Activated CD4-positive, CD25-positive, alpha-beta regulatory T cell (primary cell): ENCODE measurements around the gene HDAC10.

ENCODE experiments used
- DNase-seq, 4 experiments: peaks; one replicate each; lab custom pipeline; 2025; lab: John Stamatoyannopoulos, UW

HDAC10 gene

GRCh38 chr22:50250555-50251476 is at the start of gene HDAC10:
Gene HDAC10 (minus strand): TSS chr22:50251265. CDS start chr22:50251032, 233 bp downstream.
- peak; percentile 64 to 68 (median 66) for DNase-seq

GRCh38 chr22:50300620-50301257 is 49.7 kb upstream of the HDAC10 start:
- no peak for DNase-seq

GRCh38 chr22:50299785-50300619 is 48.9 kb upstream of the HDAC10 start:
- no peak for DNase-seq

- DNase-seq = no peak
These were observed 48.1 kb upstream of the HDAC10 start for GRCh38 chr22:50298937-50299784.

GRCh38 chr22:50298266-50298637 is 47.2 kb upstream of the HDAC10 start:
- no peak for DNase-seq

GRCh38 chr22:50297510-50298265 is 46.6 kb upstream of the HDAC10 start:
- DNase-seq = no peak

GRCh38 chr22:50296658-50297490 is 45.8 kb upstream of the HDAC10 start:
- DNase-seq = no peak

GRCh38 chr22:50294319-50294656 is 43.2 kb upstream of the HDAC10 start:
- DNase-seq = no peak

- no peak for DNase-seq
These were observed 42.6 kb upstream of the HDAC10 start for GRCh38 chr22:50293441-50294318.

GRCh38 chr22:50292643-50293440 is 41.8 kb upstream of the HDAC10 start:
- DNase-seq = no peak

GRCh38 chr22:50289942-50290630 is 39.0 kb upstream of the HDAC10 start:
- no peak for DNase-seq

- DNase-seq = no peak
These were observed 38.3 kb upstream of the HDAC10 start for GRCh38 chr22:50289151-50289941.

GRCh38 chr22:50287731-50288130 is 36.7 kb upstream of the HDAC10 start:
- DNase-seq = no peak

GRCh38 chr22:50286701-50287318 is 35.7 kb upstream of the HDAC10 start:
- no peak for DNase-seq

GRCh38 chr22:50286275-50286674 is 35.2 kb upstream of the HDAC10 start:
- DNase-seq = no peak

- no peak for DNase-seq
These were observed 34.6 kb upstream of the HDAC10 start for GRCh38 chr22:50285568-50286229.
